Trophoblast cell (in vitro differentiated cells and primary cell): ENCODE data around the gene MRI1.

Experiments used
- DNase-seq, 2 donors: peaks; one replicate each; pipeline ENCODE4 v3.0.0-alpha.2; 2016
- H2AFZ ChIP-seq: 2 replicates; pipeline ENCODE4 v1.6.1; 2013; ENCODE audit warnings: low read length, moderate library complexity, mild to moderate bottlenecking; ENCODE audit not compliant: insufficient read depth, poor library complexity
- H2AK5ac ChIP-seq: 2 replicates; pipeline ENCODE4 v1.6.1; 2013; ENCODE audit warnings: mild to moderate bottlenecking, low read length
- H2BK120ac ChIP-seq: 2 replicates; pipeline ENCODE4 v1.6.1; 2013; ENCODE audit warnings: low read length, mild to moderate bottlenecking, moderate library complexity; ENCODE audit not compliant: insufficient read depth, poor library complexity
- H2BK12ac ChIP-seq: 2 replicates; pipeline ENCODE4 v1.6.1; 2013; ENCODE audit warnings: mild to moderate bottlenecking, low read length, moderate library complexity
- H2BK5ac ChIP-seq: 2 replicates; pipeline ENCODE4 v1.6.1; 2013; ENCODE audit warnings: low read length, low read depth, moderate library complexity, mild to moderate bottlenecking; ENCODE audit not compliant: poor library complexity
- H3K14ac ChIP-seq: 2 replicates; pipeline ENCODE4 v1.6.1; 2013; ENCODE audit warnings: mild to moderate bottlenecking, low read length
- H3K18ac ChIP-seq: 2 replicates; pipeline ENCODE4 v1.6.1; 2013; ENCODE audit warnings: mild to moderate bottlenecking, low read length
- H3K23ac ChIP-seq: 2 replicates; pipeline ENCODE4 v1.6.1; 2013; ENCODE audit warnings: low read length
- H3K27ac ChIP-seq: 2 replicates; pipeline ENCODE4 v1.5.1; 2013; ENCODE audit warnings: low read depth, mild to moderate bottlenecking, inconsistent platforms, low read length, moderate library complexity
- H3K27me3 ChIP-seq: 2 replicates; pipeline ENCODE4 v1.6.1; 2013; ENCODE audit warnings: inconsistent platforms, mild to moderate bottlenecking, low read length, moderate library complexity; ENCODE audit not compliant: insufficient read depth
- H3K36me3 ChIP-seq, 2 experiments: 1 replicate in 1 of 2; 2 replicates in 1 of 2; pipeline ENCODE4 v1.6.1; 2013; ENCODE audit warnings: low read length in 2 of 2, mild to moderate bottlenecking in 2 of 2, moderate library complexity in 1 of 2; ENCODE audit not compliant: insufficient read depth in 2 of 2, control insufficient read depth in 1 of 2
- H3K4ac ChIP-seq: 2 replicates; pipeline ENCODE4 v1.6.1; 2013; ENCODE audit warnings: low read depth, mild to moderate bottlenecking, low read length, moderate library complexity
- H3K4me1 ChIP-seq, 2 experiments: 1 replicate in 1 of 2; 2 replicates in 1 of 2; pipeline ENCODE4 v1.6.1; 2013; ENCODE audit warnings: low read length in 2 of 2, mild to moderate bottlenecking in 2 of 2, moderate library complexity in 1 of 2; ENCODE audit not compliant: insufficient read depth in 2 of 2, control insufficient read depth in 1 of 2
- H3K4me2 ChIP-seq: 2 replicates; pipeline ENCODE4 v1.6.1; 2013; ENCODE audit warnings: inconsistent platforms, mild to moderate bottlenecking, low read length, moderate library complexity
- H3K4me3 ChIP-seq: 2 replicates; pipeline ENCODE4 v1.5.1; 2013; ENCODE audit warnings: mild to moderate bottlenecking, low read depth, low read length, inconsistent platforms
- H3K79me1 ChIP-seq: one replicate; pipeline ENCODE4 v1.6.1; 2013; ENCODE audit warnings: low read length
- H3K79me2 ChIP-seq: 2 replicates; pipeline ENCODE4 v1.6.1; 2013; ENCODE audit warnings: low read length, mild to moderate bottlenecking; ENCODE audit not compliant: control insufficient read depth, insufficient read depth, poor library complexity
- H3K9ac ChIP-seq: 2 replicates; pipeline ENCODE4 v1.6.1; 2013; ENCODE audit warnings: mild to moderate bottlenecking, low read length
- H3K9me3 ChIP-seq: 2 replicates; pipeline ENCODE4 v1.6.1; 2013; ENCODE audit warnings: low read depth, mild to moderate bottlenecking, control low read depth, inconsistent platforms, low read length; ENCODE audit not compliant: insufficient read depth
- H4K12ac ChIP-seq: 2 replicates; pipeline ENCODE4 v1.6.1; 2013; ENCODE audit warnings: low read depth, mild to moderate bottlenecking, low read length, moderate library complexity
- H4K8ac ChIP-seq: 2 replicates; pipeline ENCODE4 v1.6.1; 2013; ENCODE audit warnings: low read depth, mild to moderate bottlenecking, low read length, moderate library complexity
- H4K91ac ChIP-seq: one replicate; pipeline ENCODE4 v1.6.1; 2013; ENCODE audit warnings: low read depth, mild to moderate bottlenecking, low read length, moderate library complexity
- WGBS: extraction: QIAGEN DNeasy Blood & Tissue Kit; methylation state at CpG from one replicate; pipeline ENCODE4 v1.1.7; 2013; ENCODE audit warnings: missing lambda C conversion rate; ENCODE audit not compliant: insufficient read length, insufficient coverage; ENCODE audit errors: extremely low coverage; 5-methylcytosine and 5-hydroxymethylcytosine counted together

MRI1 gene

DNA sequence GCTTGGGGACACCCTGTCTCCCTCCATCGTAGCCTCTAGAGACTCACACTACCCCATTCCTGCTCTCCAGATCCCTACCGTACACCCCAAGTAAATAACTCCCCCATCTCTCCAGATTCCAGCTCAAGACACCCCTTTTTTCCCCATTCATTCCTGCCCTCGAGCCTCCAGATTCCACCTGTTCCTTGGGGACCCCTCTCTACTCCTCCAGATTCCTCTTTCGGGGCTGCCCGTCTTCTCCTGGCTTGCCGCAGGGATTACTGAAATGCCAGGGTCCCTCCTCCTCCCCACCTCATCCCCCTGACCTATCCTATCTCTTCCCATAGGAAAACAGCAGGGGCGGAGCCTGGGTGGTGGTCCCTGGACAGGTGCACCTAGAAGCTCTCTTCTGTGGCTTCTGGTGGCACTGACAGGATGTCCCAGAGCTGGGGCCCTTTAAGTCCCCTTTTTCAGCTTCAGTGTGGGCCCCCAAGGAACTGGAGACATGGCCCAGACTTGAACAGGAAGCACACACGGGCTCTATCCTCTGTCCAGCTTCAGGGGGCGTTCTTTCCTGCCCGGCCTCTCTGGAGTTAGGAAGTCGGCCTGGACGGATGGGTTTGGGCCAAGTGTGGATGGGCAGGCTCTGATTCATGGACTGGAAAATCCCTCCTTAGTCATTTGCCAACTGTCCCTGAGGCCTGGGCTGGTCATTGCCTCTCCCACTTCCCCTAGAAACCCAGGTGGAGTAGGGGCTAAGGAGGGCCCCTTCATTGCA is 32.2 kb downstream of the MRI1 start:
- Histone ChIP-seq H3K9ac (peak overlapping the region; percentile 19), H4K91ac (peak overlapping the region; percentile 87), H3K4me3 (no peak overlapping the region), H3K79me2 (peaks cover 10% of the 10 kb centered on the region), H3K4ac (peak overlapping the region; percentile 78), H2BK5ac (no peak overlapping the region), H3K36me3 (peaks cover 0 to 7% of the 10 kb centered on the region in 2 experiments), H3K79me1 (peaks cover 13% of the 10 kb centered on the region), H2AFZ (no peak overlapping the region), H3K9me3 (no peaks in the 10 kb centered on the region), H3K23ac (no peak overlapping the region), H3K14ac (peak overlapping the region; percentile 83), H4K8ac (no peak overlapping the region), H2BK12ac (no peak overlapping the region), H3K27ac (no peak overlapping the region), H3K18ac (peak overlapping the region; percentile 25), H3K4me2 (peak overlapping the region; percentile 99), H3K4me1 (peaks cover 8 to 10% of the 10 kb centered on the region in 2 experiments), H3K27me3 (no peaks in the 10 kb centered on the region), H4K12ac (no peak overlapping the region), H2AK5ac (no peak overlapping the region), H2BK120ac (no peak overlapping the region)
- peak; percentile 83 to 88 for DNase-seq
- no CpG with 5 or more reads among the region's 12 CpGs for WGBS

DNA sequence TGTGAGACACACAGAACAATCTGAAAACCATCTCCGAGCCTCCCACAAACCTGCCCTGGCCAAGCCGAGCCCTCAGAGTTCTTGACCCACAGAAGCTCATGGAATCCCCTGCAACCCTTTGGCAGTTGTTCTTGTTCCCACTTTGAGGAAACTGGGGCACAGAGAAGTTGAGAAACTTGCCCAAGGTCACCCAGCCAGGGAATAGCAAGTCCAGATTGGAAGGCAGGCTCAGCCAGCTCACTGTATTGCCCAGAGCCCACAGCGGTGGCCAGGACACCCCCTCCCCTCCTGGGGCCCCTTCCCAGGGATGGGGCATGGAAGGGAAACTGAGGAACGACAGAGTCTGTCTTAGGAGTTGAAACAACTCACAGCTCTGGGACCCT is 32.7 kb downstream of the MRI1 start:
- Histone ChIP-seq H3K18ac (peak overlapping the region; percentile 29), H3K4ac (no peak overlapping the region), H3K4me1 (peaks cover 8 to 10% of the 10 kb centered on the region in 2 experiments), H2AFZ (no peak overlapping the region), H3K9me3 (no peaks in the 10 kb centered on the region), H2AK5ac (no peak overlapping the region), H3K4me2 (peak overlapping the region; percentile 99), H3K27ac (no peak overlapping the region), H2BK5ac (no peak overlapping the region), H4K12ac (no peak overlapping the region), H3K23ac (no peak overlapping the region), H3K14ac (no peak overlapping the region), H3K79me2 (peaks cover 10% of the 10 kb centered on the region), H4K91ac (no peak overlapping the region), H2BK120ac (no peak overlapping the region), H3K27me3 (no peaks in the 10 kb centered on the region), H3K4me3 (no peak overlapping the region), H4K8ac (no peak overlapping the region), H3K79me1 (peaks cover 13% of the 10 kb centered on the region), H3K36me3 (peaks cover 0 to 7% of the 10 kb centered on the region in 2 experiments), H3K9ac (no peak overlapping the region), H2BK12ac (no peak overlapping the region)
- no CpG with 5 or more reads among the region's 4 CpGs for WGBS
- DNase-seq, result no peak

DNA sequence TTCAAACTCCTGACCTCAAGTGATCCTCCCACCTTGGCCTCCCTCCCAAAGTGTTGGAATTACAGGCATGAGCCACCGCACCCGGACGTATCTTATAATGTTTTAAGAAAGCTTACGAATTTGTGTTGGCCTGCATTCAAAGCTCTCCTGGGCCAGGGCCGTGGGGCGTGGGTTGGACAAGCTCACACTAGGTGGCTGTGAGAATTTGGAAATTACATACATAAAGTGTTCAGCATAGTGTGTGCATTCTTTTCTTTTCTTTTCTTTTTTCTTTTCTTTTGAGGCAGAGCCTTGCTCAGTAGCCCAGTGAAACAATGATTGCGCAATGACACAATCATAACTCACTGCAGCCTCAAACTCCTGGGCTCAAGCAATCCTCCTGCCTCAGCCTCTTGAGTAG is 33.5 kb downstream of the MRI1 start:
- peak; percentile 74 to 86 for DNase-seq
- no peak overlapping the region for H3K23ac ChIP-seq
- H3K9ac ChIP-seq, result no peak overlapping the region
- no peak overlapping the region for H4K91ac ChIP-seq
- no peak overlapping the region for H4K12ac ChIP-seq
- no peak overlapping the region for H2BK12ac ChIP-seq
- H3K4me3 ChIP-seq, result no peak overlapping the region
- no peak overlapping the region for H3K4me2 ChIP-seq
- H3K4me1 ChIP-seq, result peaks cover 8 to 10% of the 10 kb centered on the region in 2 experiments
- H2BK5ac ChIP-seq, result no peak overlapping the region
- no CpG with 5 or more reads among the region's 7 CpGs for WGBS
- H3K79me1 ChIP-seq, result peaks cover 13% of the 10 kb centered on the region
- H2AFZ ChIP-seq, result no peak overlapping the region
- H3K9me3 ChIP-seq, result no peaks in the 10 kb centered on the region
- no peak overlapping the region for H3K4ac ChIP-seq
- no peak overlapping the region for H2BK120ac ChIP-seq
- no peak overlapping the region for H4K8ac ChIP-seq
- H3K18ac ChIP-seq, result no peak overlapping the region
- H3K27me3 ChIP-seq, result no peaks in the 10 kb centered on the region
- no peak overlapping the region for H2AK5ac ChIP-seq
- H3K36me3 ChIP-seq, result peaks cover 1 to 7% of the 10 kb centered on the region in 2 experiments
- peaks cover 10% of the 10 kb centered on the region for H3K79me2 ChIP-seq
- no peak overlapping the region for H3K27ac ChIP-seq
- no peak overlapping the region for H3K14ac ChIP-seq

DNA sequence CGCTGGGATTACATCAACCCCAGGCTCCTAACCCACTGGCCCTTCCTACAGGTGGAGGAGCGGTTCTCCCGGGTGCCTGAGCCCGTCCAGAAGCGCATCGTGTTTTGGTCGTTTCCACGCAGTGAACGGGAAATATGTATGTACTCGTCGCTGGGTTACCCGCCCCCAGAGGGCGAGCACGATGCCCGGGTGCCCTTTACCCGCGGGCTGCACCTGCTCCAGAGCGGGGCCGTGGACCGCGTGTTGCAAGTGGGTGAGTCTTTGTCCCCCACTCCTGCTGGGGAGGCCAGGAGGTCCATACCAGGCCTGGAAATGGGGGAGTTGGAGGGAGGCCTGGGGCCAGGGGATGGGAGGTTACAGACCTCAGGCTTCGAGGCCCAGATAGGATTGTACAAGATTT is 35.3 kb downstream of the MRI1 start:
- Histone ChIP-seq H3K18ac (no peak overlapping the region), H3K9me3 (no peaks in the 10 kb centered on the region), H3K4me3 (no peak overlapping the region), H3K36me3 (peaks cover 2 to 7% of the 10 kb centered on the region in 2 experiments), H2AK5ac (no peak overlapping the region), H4K12ac (no peak overlapping the region), H3K27me3 (no peaks in the 10 kb centered on the region), H3K4me1 (peaks cover 8 to 10% of the 10 kb centered on the region in 2 experiments), H4K91ac (no peak overlapping the region), H3K79me2 (peaks cover 9% of the 10 kb centered on the region), H2BK120ac (no peak overlapping the region), H3K79me1 (peaks cover 9% of the 10 kb centered on the region), H2BK12ac (no peak overlapping the region), H2BK5ac (no peak overlapping the region), H3K4me2 (no peak overlapping the region), H4K8ac (no peak overlapping the region), H3K23ac (no peak overlapping the region), H3K4ac (no peak overlapping the region), H3K14ac (no peak overlapping the region), H3K27ac (no peak overlapping the region), H2AFZ (no peak overlapping the region), H3K9ac (no peak overlapping the region)
- no peak for DNase-seq
- WGBS, result no CpG with 5 or more reads among the region's 22 CpGs
